Activated T-cell treated with anti-CD3 and anti-CD28 coated beads for 4 hours (primary cell): ENCODE measurements around the gene PIAS4.

ENCODE experiments used
- DNase-seq: peaks from one replicate; pipeline ENCODE4 v3.0.0-alpha.2; 2020

The PIAS4 gene

DNA sequence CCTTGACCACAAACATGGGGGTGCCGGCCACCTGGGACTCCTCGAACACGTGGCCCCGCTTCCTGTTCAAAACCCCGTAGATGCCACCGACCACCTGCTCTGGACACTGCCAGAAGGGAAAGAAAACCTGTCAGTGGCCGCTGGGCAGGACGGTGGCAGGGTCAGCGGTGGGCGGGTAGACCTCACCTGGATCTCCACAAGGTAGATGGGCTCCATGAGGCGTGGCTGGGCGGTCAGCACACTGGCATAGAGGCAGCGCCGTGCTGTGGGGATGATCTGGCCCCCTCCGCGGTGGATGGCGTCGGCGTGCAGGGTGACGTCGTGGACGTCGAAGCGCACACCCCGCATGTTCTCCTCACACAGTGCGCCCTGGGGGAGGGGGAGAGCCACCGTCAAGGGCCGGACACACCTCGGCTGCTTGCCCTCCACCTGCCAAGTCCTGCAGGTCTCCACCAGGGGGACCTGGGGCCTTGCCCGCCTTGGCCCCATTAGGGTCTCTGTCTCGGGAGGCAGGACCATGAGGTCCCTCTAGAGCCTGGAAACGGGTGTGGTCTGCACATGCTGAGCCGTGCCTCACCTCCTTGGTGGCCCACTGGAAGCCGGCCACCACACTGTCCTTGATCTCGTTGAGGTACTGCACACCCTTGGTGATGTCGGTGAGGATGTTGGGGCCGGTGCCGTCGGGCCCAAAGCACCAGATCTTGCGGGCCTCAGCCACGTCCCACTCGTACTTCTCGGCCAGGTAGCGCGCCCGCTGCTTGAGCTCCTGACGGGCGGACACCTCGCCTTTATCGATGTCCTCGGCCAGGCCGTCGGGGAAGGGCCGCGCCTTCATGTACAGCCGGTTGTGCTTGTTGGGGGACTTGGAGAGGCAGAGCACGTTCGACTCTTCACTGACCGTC is 30.0 kb upstream of the PIAS4 start:
- no peak for DNase-seq

GRCh38 chr19:3978145-3978544 is 29.4 kb upstream of the PIAS4 start:
- DNase-seq = no peak

GRCh38 chr19:3979289-3979673 is 28.3 kb upstream of the PIAS4 start:
- DNase-seq = no peak

DNA sequence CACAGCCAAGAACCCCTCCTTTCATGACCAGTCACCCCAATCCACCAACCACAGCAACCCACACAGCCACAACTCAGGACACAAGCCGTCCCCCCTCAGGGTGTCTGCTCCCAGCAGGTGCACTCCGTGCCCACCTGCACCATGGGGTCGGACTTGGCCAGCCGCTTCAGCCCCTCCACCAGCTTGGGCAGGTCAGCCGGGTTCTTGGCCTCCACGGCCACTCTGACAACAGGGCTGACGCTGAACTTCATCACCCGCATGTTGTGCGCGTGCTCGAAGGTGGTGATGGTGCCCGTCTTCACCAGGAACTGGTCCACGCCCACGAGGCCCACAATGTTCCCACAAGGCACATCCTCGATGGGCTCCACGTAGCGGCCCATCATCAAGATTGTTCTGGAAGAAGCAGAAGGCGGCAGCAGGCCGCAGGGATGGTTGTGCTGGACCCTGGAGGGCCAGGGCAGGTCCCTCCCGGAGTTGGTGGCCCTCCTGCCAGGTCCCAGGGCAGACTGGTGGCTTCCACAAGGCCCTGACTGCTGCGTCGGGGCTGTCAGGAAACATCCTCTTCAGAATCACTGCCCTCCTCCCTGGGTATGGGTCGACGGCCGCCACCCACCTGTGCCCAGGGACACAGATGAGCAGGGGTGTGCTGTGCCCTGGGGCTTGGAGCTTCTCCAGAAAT is 27.7 kb upstream of the PIAS4 start:
- no peak for DNase-seq

- no peak for DNase-seq
Measured at GRCh38 chr19:3980353-3981251, 26.9 kb upstream of the PIAS4 start.

- DNase-seq = no peak
Measured at GRCh38 chr19:3981373-3981735, 26.2 kb upstream of the PIAS4 start.

DNA sequence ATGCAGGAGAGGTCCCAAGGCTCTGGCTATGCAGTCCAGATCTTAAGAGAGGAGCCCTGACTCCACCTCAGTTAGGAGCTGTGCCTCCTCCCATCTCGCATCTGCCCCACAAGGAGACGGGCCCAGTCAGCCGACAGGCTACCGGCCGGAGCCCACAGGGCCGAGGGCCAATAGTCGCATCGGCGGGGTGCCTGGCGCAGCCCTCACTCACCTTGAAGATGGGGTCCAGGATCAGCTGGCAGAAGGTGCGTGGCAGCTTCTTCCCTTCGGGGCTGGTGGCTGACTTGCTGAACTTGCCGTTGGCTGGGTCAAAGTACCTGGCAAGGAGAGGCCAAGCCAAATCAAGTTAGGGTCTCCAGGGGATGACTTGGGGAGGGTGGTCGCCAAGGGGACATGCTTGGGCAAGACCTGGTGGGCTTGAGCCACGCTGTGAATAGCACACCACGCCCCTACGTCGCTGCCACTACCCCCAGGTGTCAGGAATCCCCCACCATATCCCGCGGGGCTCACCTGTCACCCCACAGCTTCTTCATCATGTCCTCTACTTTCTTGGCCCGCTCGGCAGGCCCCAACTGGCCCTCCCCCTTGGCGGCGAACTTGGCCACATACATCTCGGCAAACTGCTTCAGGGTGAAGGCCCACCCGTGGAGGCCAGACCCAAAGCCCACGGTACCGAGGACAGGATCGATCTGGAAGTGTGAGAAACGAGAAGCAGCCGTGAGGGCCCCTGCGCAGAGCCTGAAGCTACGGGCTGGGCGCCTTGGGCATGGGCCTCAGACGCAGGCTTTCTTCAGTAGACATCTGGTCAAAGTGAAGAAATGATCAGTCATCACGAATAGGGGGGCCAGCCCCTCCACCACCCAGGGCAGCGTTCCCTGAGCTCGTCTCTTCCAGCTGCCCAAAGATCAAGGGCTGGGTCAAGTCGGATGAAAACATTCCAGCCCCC is 25.5 kb upstream of the PIAS4 start:
- no peak for DNase-seq

GRCh38 chr19:3982701-3983541 is 24.6 kb upstream of the PIAS4 start:
- no peak for DNase-seq

GRCh38 chr19:3983542-3983914 is 24.0 kb upstream of the PIAS4 start:
- no peak for DNase-seq

DNA sequence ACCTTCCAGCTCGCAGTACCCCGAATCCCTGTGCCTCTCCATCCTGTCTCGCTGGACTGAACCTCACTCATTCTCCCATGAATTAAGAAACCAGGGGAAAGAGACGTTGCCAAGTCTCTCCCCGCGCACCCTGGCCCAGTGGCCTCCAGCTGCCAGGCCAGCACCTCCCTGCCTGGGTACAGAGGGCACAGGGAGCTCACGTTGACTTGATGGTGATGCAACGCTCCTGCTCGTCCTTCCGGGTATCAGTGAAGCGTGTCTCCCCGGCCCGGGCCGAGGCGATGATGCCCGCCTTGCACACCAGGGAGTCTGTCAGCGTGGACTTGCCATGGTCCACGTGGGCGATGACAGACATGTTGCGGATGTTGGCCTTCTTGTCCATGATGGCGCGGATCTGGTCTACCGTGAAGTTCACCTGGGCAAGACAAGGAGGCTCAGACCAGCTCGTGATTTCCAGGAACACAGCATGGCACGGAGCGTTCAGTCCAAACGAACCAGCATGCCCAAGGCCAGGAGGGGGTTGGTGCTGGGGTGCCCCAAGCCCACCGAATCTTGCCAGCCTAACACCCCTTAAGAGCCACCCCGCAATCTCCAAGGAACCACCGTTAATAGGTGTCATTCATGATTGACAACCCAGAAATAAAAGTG is 23.5 kb upstream of the PIAS4 start:
- DNase-seq = no peak

DNA sequence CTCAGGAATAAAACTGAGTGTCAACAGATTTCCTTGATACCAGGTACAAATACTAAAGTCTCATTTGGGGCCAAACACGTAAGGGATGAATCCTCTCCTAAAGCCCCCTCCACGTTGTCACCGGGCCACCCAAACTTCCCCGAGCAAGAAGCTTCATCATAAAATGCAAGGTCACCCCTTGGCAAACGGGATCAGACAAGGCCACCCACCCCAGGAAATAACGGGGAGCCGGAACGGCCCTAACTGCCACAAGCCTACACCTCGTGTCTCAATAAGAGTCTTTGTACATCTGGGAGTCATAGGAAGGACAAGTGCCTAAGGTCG is 23.0 kb upstream of the PIAS4 start:
- DNase-seq = no peak

- peak; percentile 86 for DNase-seq
Measured at GRCh38 chr19:3984908-3985642, 22.5 kb upstream of the PIAS4 start, which contains the start of gene EEF2. Gene EEF2 (minus strand): TSS chr19:3985463. CDS start chr19:3985380, 83 bp downstream.

- DNase-seq = no peak
Measured at GRCh38 chr19:3985643-3986259, 21.8 kb upstream of the PIAS4 start.

DNA sequence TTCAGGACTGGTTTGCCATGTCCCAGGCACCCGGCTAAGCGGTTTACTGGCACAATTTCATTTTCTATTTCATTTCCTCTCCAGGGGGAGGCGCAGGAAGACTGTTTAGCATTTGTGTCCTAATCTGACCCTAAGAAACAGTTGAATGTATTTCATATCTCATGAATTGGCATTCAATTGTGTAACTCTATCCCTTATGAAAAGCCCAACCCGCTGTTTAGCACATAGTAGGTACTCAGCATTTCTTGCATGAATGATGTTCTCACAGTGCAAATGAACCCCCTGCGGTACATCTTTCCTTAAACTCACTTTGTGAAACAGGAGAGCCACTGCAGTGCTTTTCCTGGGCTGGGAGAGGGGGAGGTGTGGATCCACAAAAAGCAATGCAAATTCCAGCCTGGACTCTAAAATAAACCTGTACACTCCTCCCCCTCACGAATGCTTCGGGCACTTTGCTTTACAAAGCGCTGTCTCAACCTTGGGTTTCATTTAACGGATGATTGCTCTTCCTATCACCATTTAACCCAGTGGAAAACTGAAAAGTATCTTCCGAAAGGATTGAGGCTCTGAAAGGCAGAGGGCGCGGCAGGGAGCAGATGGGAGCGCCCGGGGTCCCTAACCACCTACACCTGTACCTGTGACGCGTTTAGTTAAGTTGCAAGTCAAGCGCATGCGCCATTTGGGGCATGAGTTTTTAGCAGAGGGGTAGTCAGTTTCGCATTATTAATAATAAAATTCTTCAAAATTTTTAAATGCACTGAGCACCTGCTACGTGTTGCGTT is 21.1 kb upstream of the PIAS4 start:
- DNase-seq = no peak

DNA sequence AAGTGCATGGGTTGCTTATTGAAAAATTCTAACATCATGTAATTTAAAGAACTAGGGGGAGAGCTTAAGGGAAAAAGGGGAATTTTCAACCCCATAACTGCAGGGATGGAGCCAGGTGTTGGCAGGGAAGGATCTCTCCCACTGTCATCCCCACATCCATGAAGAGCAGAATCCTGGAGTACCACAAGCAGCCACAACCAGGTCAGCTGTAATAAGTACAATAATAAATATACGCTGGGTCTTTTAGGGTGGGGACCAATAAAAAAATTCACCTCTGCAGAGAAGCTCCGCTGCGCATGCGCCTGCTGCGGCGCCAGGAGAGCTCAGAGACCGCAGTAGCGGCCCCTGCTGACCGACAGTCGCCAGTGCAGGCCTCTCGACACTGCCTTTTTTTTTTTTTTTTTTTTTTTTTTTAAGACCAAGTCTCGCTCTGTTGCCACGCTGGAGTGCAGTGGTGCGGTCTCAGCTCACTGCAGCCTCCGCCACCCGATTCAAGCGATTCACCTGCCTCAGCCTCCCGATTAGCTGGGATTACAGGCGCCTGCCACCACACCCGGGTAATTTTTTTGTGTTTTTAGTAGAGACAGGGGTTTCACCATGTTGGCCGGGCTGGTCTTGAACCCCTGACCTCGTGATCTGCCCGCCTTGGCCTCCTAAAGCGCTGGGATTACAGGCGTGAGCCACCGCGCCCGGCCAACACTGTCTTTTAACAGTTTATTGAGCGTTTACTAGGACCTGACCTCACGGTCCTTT is 19.7 kb upstream of the PIAS4 start:
- peak; percentile 81 for DNase-seq

DNA sequence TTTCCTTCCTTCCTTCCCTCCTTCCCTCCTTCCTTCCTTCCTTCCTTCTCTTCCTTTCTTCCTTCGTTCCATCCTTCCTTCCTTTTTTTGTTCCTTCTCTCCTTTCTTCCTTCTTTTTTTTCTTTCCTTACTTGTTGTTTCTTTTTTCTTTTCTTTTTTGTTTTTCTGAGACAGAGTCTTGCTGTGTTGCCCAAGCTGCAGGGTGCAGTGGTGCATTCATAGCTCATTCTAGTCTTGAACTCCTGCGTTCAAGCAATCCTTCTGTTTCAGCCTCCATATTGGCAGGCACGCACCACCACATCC is 16.8 kb upstream of the PIAS4 start:
- DNase-seq = no peak

- no peak for DNase-seq
Measured at GRCh38 chr19:3995607-3996006, 11.9 kb upstream of the PIAS4 start.
